K562 (cell line): ENCODE measurements around the gene EMILIN1. TPM values are rescaled to one million over a fixed set of nuclear protein-coding genes. Genes with fewer than 3 reads are reported as not detected.

ENCODE experiments used
- CHD1 ChIP-seq: fragments of 200-600 bp; sonication (generic); IDR thresholded peaks from one replicate; pipeline ENCODE4 v1.6.1; 2012; ENCODE audit warnings: mild to moderate bottlenecking, moderate library complexity, low read length, inconsistent platforms
- CREB1 ChIP-seq, 2 experiments: sonication (generic) in 1 of 2; formaldehyde crosslinking in 1 of 2; IDR thresholded peaks; 2 replicates each; pipeline versions ENCODE4 v1.6.1 to v1.8.0; 2012 to 2022; ENCODE audit warnings: inconsistent platforms in 1 of 2, mild to moderate bottlenecking in 1 of 2, missing genetic modification reagents in 1 of 2, moderate library complexity in 1 of 2
- DDX20 ChIP-seq: fragments of 450-650 bp; IDR thresholded peaks from 2 replicates; pipeline ENCODE4 v1.6.1; 2016; ENCODE audit warnings: missing genetic modification characterization, low read depth, mild to moderate bottlenecking, missing compliant biosample characterization, moderate library complexity
- KLF6 ChIP-seq: fragments of 250-450 bp; sonication (Bioruptor Pico); IDR thresholded peaks from 2 replicates; pipeline ENCODE4 v1.4.0; 2020; ENCODE audit warnings: mild to moderate bottlenecking, moderate library complexity, borderline replicate concordance
- MYNN ChIP-seq, 2 experiments: sonication (generic); formaldehyde crosslinking in 1 of 2; IDR thresholded peaks; 2 replicates each; pipeline versions ENCODE4 v1.5.0 to v1.6.1; 2016 to 2020; ENCODE audit warnings: antibody characterized with exemption in 1 of 2, missing genetic modification reagents in 1 of 2
- NCOA6 ChIP-seq: fragments of 450-650 bp; IDR thresholded peaks from 2 replicates; pipeline ENCODE4 v1.6.1; 2017; ENCODE audit warnings: mild to moderate bottlenecking
- SMAD2 ChIP-seq: fragments of 150-350 bp; IDR thresholded peaks from 2 replicates; pipeline ENCODE4 v1.6.1; 2014; ENCODE audit warnings: low read depth, mild to moderate bottlenecking, low read length
- TAL1 ChIP-seq: fragments of 450-650 bp; IDR thresholded peaks from 2 replicates; pipeline ENCODE4 v1.6.1; 2016; ENCODE audit warnings: mild to moderate bottlenecking
- TRIM28 ChIP-seq: fragments of 450-650 bp; IDR thresholded peaks from 2 replicates; pipeline ENCODE4 v1.6.1; 2017
- YY1 ChIP-seq, 3 experiments: IDR thresholded peaks; 2 replicates each; pipeline ENCODE4 v1.6.1; 2011; ENCODE audit warnings: low read length in 2 of 3, mild to moderate bottlenecking in 2 of 3, moderate library complexity in 2 of 3, borderline replicate concordance in 1 of 3, control low read depth in 1 of 3, low read depth in 1 of 3; ENCODE audit not compliant: insufficient read depth in 3 of 3, insufficient replicate concordance in 2 of 3, control insufficient read depth in 1 of 3, insufficient read length in 1 of 3; ENCODE audit errors: extremely low read depth in 1 of 3
- ZBTB8A ChIP-seq: fragments of 450-650 bp; IDR thresholded peaks from 2 replicates; pipeline ENCODE4 v1.6.1; 2018; ENCODE audit warnings: mild to moderate bottlenecking, moderate library complexity; ENCODE audit not compliant: partially characterized antibody
- polyA plus RNA-seq, 8 experiments: library from polyadenylated mRNA; depleted of rRNA in 4 of 8; stranded (reverse) in 5 of 8; unstranded in 3 of 8; fragments of >200 nt; fragmentation: Nextera tagmentation in 2 of 8; fragmentation: Illumina TruSeq in 1 of 8; extraction: Ambion mirVana in 2 of 8; extraction: Trizol in 1 of 8; gene quantifications; 2 replicates each; pipeline versions ENCODE4 v1.2.1 to v1.2.3, GENCODE V29; 2011 to 2014; ENCODE audit warnings: inconsistent platforms in 1 of 8, missing spikeins in 1 of 8
- total RNA-seq, 7 experiments: library from RNA; depleted of rRNA in 6 of 7; stranded (reverse); fragments of >200 nt in 6 of 7; fragmentation: Illumina TruSeq in 2 of 7; extraction: Trizol in 2 of 7; gene quantifications; 2 replicates each; pipeline versions ENCODE4 v1.2.1 to v1.2.3, GENCODE V29; 2011 to 2021; ENCODE audit warnings: low replicate concordance in 1 of 7
- TF ChIP-seq, protein P1 (sequence below): fragments of 450-650 bp; IDR thresholded peaks from 2 replicates; pipeline ENCODE4 v1.6.1; 2016; ENCODE audit warnings: mild to moderate bottlenecking, moderate library complexity
- TF ChIP-seq, protein P2 (sequence below): fragments of 250-450 bp; sonication (Bioruptor Pico); IDR thresholded peaks from 2 replicates; pipeline ENCODE4 v1.4.0; 2020

EMILIN1 gene
- total and polyA plus RNA-seq, 9 of the 15 experiments (the other 6 are each of a cell fraction or from before 2014, with no cell fraction given), result 0.04 to 2.7 (median 0.54) TPM; not detected in 2

GRCh38 chr2:27050996-27051901, 27.2 kb upstream of the EMILIN1 start, which contains the start of gene AGBL5 (continued):
- TF ChIP-seq, protein P1, sequence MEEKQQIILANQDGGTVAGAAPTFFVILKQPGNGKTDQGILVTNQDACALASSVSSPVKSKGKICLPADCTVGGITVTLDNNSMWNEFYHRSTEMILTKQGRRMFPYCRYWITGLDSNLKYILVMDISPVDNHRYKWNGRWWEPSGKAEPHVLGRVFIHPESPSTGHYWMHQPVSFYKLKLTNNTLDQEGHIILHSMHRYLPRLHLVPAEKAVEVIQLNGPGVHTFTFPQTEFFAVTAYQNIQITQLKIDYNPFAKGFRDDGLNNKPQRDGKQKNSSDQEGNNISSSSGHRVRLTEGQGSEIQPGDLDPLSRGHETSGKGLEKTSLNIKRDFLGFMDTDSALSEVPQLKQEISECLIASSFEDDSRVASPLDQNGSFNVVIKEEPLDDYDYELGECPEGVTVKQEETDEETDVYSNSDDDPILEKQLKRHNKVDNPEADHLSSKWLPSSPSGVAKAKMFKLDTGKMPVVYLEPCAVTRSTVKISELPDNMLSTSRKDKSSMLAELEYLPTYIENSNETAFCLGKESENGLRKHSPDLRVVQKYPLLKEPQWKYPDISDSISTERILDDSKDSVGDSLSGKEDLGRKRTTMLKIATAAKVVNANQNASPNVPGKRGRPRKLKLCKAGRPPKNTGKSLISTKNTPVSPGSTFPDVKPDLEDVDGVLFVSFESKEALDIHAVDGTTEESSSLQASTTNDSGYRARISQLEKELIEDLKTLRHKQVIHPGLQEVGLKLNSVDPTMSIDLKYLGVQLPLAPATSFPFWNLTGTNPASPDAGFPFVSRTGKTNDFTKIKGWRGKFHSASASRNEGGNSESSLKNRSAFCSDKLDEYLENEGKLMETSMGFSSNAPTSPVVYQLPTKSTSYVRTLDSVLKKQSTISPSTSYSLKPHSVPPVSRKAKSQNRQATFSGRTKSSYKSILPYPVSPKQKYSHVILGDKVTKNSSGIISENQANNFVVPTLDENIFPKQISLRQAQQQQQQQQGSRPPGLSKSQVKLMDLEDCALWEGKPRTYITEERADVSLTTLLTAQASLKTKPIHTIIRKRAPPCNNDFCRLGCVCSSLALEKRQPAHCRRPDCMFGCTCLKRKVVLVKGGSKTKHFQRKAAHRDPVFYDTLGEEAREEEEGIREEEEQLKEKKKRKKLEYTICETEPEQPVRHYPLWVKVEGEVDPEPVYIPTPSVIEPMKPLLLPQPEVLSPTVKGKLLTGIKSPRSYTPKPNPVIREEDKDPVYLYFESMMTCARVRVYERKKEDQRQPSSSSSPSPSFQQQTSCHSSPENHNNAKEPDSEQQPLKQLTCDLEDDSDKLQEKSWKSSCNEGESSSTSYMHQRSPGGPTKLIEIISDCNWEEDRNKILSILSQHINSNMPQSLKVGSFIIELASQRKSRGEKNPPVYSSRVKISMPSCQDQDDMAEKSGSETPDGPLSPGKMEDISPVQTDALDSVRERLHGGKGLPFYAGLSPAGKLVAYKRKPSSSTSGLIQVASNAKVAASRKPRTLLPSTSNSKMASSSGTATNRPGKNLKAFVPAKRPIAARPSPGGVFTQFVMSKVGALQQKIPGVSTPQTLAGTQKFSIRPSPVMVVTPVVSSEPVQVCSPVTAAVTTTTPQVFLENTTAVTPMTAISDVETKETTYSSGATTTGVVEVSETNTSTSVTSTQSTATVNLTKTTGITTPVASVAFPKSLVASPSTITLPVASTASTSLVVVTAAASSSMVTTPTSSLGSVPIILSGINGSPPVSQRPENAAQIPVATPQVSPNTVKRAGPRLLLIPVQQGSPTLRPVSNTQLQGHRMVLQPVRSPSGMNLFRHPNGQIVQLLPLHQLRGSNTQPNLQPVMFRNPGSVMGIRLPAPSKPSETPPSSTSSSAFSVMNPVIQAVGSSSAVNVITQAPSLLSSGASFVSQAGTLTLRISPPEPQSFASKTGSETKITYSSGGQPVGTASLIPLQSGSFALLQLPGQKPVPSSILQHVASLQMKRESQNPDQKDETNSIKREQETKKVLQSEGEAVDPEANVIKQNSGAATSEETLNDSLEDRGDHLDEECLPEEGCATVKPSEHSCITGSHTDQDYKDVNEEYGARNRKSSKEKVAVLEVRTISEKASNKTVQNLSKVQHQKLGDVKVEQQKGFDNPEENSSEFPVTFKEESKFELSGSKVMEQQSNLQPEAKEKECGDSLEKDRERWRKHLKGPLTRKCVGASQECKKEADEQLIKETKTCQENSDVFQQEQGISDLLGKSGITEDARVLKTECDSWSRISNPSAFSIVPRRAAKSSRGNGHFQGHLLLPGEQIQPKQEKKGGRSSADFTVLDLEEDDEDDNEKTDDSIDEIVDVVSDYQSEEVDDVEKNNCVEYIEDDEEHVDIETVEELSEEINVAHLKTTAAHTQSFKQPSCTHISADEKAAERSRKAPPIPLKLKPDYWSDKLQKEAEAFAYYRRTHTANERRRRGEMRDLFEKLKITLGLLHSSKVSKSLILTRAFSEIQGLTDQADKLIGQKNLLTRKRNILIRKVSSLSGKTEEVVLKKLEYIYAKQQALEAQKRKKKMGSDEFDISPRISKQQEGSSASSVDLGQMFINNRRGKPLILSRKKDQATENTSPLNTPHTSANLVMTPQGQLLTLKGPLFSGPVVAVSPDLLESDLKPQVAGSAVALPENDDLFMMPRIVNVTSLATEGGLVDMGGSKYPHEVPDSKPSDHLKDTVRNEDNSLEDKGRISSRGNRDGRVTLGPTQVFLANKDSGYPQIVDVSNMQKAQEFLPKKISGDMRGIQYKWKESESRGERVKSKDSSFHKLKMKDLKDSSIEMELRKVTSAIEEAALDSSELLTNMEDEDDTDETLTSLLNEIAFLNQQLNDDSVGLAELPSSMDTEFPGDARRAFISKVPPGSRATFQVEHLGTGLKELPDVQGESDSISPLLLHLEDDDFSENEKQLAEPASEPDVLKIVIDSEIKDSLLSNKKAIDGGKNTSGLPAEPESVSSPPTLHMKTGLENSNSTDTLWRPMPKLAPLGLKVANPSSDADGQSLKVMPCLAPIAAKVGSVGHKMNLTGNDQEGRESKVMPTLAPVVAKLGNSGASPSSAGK, result peak; percentile 99
- peak; percentile 92 for TF ChIP-seq CHD1
- no peak for TF ChIP-seq SMAD2
- peak; percentile 82 for TF ChIP-seq ZBTB8A
- TF ChIP-seq NCOA6, result no peak
- TF ChIP-seq CREB1 (IDR thresholded peaks at IDR 0.05), result peak; percentile 18; the same call in 1 of the 2 replicates
- TF ChIP-seq CREB1 (CRISPR knock-in tag; IDR thresholded peaks at IDR 0.05), result peak; percentile 66; the same call in 1 of the 2 replicates
- TF ChIP-seq, protein P2, sequence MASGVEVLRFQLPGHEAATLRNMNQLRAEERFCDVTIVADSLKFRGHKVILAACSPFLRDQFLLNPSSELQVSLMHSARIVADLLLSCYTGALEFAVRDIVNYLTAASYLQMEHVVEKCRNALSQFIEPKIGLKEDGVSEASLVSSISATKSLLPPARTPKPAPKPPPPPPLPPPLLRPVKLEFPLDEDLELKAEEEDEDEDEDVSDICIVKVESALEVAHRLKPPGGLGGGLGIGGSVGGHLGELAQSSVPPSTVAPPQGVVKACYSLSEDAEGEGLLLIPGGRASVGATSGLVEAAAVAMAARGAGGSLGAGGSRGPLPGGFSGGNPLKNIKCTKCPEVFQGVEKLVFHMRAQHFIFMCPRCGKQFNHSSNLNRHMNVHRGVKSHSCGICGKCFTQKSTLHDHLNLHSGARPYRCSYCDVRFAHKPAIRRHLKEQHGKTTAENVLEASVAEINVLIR (CRISPR knock-in tag), result 0 out of 2 replicates have a peak, but pooled peaks have one; percentile 56
- peak; percentile 26; the same call in 1 of the 2 replicates for TF ChIP-seq TRIM28
- no peak for TF ChIP-seq DDX20 (tag)
- TF ChIP-seq TAL1, result 0 out of 2 replicates have a peak, but pooled peaks have one; percentile 8
- TF ChIP-seq MYNN (IDR thresholded peaks at IDR 0.05), result peak; percentile 18; the same call in 1 of the 2 replicates
- TF ChIP-seq MYNN (CRISPR knock-in tag; IDR thresholded peaks at IDR 0.05), result no peak
- no peak for TF ChIP-seq KLF6 (CRISPR knock-in tag)
- TF ChIP-seq YY1 (IDR thresholded peaks at IDR 0.05; ENCODE audit: borderline replicate concordance in 1 of 3, control insufficient read depth in 1 of 3, extremely low read depth in 1 of 3, insufficient read depth in 3 of 3, insufficient read length in 1 of 3, insufficient replicate concordance in 2 of 3, low read depth in 1 of 3, low read length in 2 of 3), result peak; percentile 54 to 81 (median 75)
